NB4 (cell line): ENCODE measurements around the gene ERN2.

Experiments
- MYC ChIP-seq: IDR thresholded peaks from 2 replicates; pipeline ENCODE4 v1.6.1; 2011; ENCODE audit warnings: low read depth, low read length
- TF ChIP-seq, protein P1 (sequence below): IDR thresholded peaks from one replicate; pipeline ENCODE4 v1.5.1; 2012; ENCODE audit warnings: low read depth, low read length
- TF ChIP-seq, protein P2 (sequence below): IDR thresholded peaks from 2 replicates; pipeline ENCODE4 v1.6.1; 2011; ENCODE audit warnings: low read depth, low read length

DNA sequence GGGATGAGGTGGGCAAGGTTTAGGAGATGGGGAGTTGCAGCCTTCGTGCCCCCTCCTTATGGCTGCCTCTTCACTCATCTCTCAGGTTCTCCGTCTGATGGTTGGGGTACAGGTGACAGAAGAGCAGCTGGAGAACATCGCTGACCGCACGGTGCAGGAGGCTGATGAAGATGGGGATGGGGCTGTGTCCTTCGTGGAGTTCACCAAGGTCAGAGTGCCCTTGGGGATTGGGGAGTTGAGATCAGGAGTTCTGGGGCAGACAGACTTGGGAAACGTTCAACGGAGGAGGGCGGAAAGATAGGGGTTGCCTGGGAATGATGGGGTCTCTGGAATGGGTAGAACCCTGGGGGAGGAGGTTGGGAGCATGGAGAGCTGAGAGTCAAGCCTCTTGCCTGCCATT lies 44.1 kb upstream of the ERN2 start:
- TF ChIP-seq MYC: no peak
- TF ChIP-seq, protein P1, sequence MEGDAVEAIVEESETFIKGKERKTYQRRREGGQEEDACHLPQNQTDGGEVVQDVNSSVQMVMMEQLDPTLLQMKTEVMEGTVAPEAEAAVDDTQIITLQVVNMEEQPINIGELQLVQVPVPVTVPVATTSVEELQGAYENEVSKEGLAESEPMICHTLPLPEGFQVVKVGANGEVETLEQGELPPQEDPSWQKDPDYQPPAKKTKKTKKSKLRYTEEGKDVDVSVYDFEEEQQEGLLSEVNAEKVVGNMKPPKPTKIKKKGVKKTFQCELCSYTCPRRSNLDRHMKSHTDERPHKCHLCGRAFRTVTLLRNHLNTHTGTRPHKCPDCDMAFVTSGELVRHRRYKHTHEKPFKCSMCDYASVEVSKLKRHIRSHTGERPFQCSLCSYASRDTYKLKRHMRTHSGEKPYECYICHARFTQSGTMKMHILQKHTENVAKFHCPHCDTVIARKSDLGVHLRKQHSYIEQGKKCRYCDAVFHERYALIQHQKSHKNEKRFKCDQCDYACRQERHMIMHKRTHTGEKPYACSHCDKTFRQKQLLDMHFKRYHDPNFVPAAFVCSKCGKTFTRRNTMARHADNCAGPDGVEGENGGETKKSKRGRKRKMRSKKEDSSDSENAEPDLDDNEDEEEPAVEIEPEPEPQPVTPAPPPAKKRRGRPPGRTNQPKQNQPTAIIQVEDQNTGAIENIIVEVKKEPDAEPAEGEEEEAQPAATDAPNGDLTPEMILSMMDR: no peak
- TF ChIP-seq, protein P2, sequence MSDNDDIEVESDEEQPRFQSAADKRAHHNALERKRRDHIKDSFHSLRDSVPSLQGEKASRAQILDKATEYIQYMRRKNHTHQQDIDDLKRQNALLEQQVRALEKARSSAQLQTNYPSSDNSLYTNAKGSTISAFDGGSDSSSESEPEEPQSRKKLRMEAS: no peak
